H7 (cell line): Measurements from ENCODE around the gene FAM222A. TPM values are rescaled to one million over a fixed set of nuclear protein-coding genes. Genes with fewer than 3 reads are reported as not detected.

ENCODE experiments used
- DNase-seq: peaks from one replicate; pipeline ENCODE4 v3.0.0; 2012
- H3K27me3 ChIP-seq: 2 replicates; pipeline ENCODE4 v1.6.0; 2011; ENCODE audit warnings: mild to moderate bottlenecking, low read length; ENCODE audit not compliant: control insufficient read depth, insufficient read depth
- H3K36me3 ChIP-seq: replicated peaks from 2 replicates; pipeline ENCODE4 v1.5.1; 2011; ENCODE audit warnings: low read length; ENCODE audit not compliant: control insufficient read depth, insufficient read depth
- H3K4me3 ChIP-seq: 2 replicates; pipeline ENCODE4 v1.5.1; 2011; ENCODE audit warnings: low read depth, mild to moderate bottlenecking, control low read depth, low read length, moderate library complexity; ENCODE audit not compliant: insufficient read depth
- total RNA-seq: library from RNA; depleted of rRNA; stranded (reverse); fragments of >200 nt; shearing (Covaris generic); gene quantifications from 2 replicates; pipeline ENCODE4 v1.2.3, GENCODE V29; 2014; rRNA removed

The FAM222A gene
- total RNA-seq, 1 experiment from 2014 or later = 3.7 TPM

- Histone ChIP-seq H3K27me3 (no peaks in the 10 kb centered on the region), H3K36me3 (no peaks in the 10 kb centered on the region), H3K4me3 (no peak overlapping the region)
- DNase-seq = no peak
Observed at GRCh38 chr12:109818253-109818652, 104.6 kb downstream of the FAM222A start.

GRCh38 chr12:109818905-109819500 is 105.4 kb downstream of the FAM222A start:
- Histone ChIP-seq H3K4me3 (no peak overlapping the region), H3K36me3 (no peaks in the 10 kb centered on the region), H3K27me3 (no peaks in the 10 kb centered on the region)
- no peak for DNase-seq

Other genes starting within 250 kb of the FAM222A start
- gene KCTD10, start 236.5 kb upstream of the FAM222A start, total RNA-seq = 25.8 and 28.9 TPM in 2 replicates
- gene UBE3B, start 236.2 kb upstream of the FAM222A start, total RNA-seq = 17.0 and 30.8 TPM in 2 replicates
- gene MMAB, start 140.3 kb upstream of the FAM222A start, total RNA-seq = 25.1 and 32.8 TPM in 2 replicates
- 33.4 and 47.1 TPM in 2 replicates for gene MVK, start 140.0 kb upstream of the FAM222A start, total RNA-seq
- 1.6 and 4.0 TPM in 2 replicates for gene TRPV4, start 119.6 kb downstream of the FAM222A start, total RNA-seq
- gene GLTP, start 166.7 kb downstream of the FAM222A start, total RNA-seq = 24.1 and 28.8 TPM in 2 replicates
- gene TCHP, start 186.4 kb downstream of the FAM222A start, total RNA-seq = 13.3 and 16.4 TPM in 2 replicates